ENCODE data around the gene THRAP3.

The THRAP3 gene

GRCh38 chr1:36330940-36331339 is 106.7 kb downstream of the THRAP3 start:
- DNase-seq: no peak

GRCh38 chr1:36337830-36338229 is 113.6 kb downstream of the THRAP3 start:
- DNase-seq: no peak

GRCh38 chr1:36339215-36339614 is 115.0 kb downstream of the THRAP3 start:
- DNase-seq: no peak

- no peak for DNase-seq
Observed at GRCh38 chr1:36339615-36340014, 115.4 kb downstream of the THRAP3 start.

- DNase-seq: no peak
Observed at GRCh38 chr1:36341626-36342320, 117.5 kb downstream of the THRAP3 start.

- peak; percentile 68 for DNase-seq
Observed at GRCh38 chr1:36342426-36343185, 118.4 kb downstream of the THRAP3 start.

GRCh38 chr1:36343651-36344394 is 119.6 kb downstream of the THRAP3 start:
- DNase-seq: no peak

- DNase-seq: no peak
Observed at GRCh38 chr1:36344395-36344680, 120.1 kb downstream of the THRAP3 start.

GRCh38 chr1:36345353-36345752 is 121.1 kb downstream of the THRAP3 start:
- DNase-seq: no peak

GRCh38 chr1:36346741-36347370 is 122.6 kb downstream of the THRAP3 start:
- DNase-seq: no peak

GRCh38 chr1:36349241-36349671 is 125.0 kb downstream of the THRAP3 start:
- no peak for DNase-seq

- no peak for DNase-seq
Observed at GRCh38 chr1:36349839-36350238, 125.6 kb downstream of the THRAP3 start.

GRCh38 chr1:36350659-36351226 is 126.5 kb downstream of the THRAP3 start:
- peak; percentile 63 for DNase-seq

- DNase-seq: no peak
Observed at GRCh38 chr1:36351227-36351977, 127.2 kb downstream of the THRAP3 start.

- no peak for DNase-seq
Observed at GRCh38 chr1:36352125-36352909, 128.1 kb downstream of the THRAP3 start.

- DNase-seq: no peak
Observed at GRCh38 chr1:36352910-36353878, 129.0 kb downstream of the THRAP3 start.

GRCh38 chr1:36354486-36354885 is 130.2 kb downstream of the THRAP3 start:
- DNase-seq: no peak

All from CD4-positive, alpha-beta T cell treated with Interleukin-12 subunit alpha and Interleukin-12 subunit beta, for 1 hour (primary cell).